ENCODE results near the gene METRNL. TPM values are rescaled to one million over a fixed set of nuclear protein-coding genes. Genes with fewer than 3 reads are reported as not detected.

METRNL gene
- total RNA-seq, 1 experiment from 2014 or later: 203 TPM

DNA sequence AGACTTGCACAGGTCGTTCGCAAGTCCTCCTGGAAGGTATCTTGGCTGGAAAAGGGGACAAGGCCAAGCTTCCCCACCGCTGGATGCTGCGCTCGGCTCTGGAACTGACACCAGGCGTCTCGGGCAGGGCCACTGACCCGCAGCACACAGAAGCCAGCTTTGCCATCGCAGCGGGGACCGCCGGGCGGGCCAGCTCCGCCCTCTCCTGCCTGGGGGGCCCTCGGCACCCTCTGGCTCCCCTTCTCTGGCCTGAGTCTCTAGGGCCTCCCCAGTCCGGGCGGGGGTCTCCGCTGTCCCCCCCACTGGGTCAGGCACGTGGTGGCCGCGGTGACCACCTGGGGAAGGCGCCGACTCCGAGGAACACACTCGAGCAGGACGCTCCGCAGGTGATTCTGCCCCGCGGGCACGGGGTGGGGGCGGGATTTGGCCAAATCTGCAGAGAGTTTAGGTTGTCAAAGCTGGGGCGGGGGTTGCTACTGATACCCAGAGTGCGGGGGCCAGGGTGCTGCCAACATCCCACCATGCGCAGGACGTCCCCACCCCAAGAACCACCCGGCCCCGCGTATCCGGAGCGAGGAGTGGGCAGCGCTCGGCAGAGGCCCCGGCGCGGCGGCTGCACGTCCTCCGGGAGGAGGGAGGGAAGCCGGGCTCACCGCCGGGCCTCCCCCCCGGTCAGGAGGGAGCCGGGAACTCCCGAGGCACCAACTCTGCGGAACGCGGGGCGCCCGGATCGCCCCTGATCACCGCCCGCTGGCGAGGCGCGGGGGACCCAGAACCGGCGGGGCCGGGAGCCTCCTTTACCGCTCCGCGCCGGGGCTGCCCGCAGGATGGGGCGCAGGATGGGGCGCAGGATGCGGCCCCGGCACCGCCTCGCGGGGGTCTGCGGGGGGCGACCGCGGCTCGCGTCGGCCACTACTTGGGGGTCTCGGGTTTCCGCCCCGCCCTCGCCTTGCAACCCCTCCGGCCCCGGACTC is 744 bp upstream of the METRNL start:
- no peak for DNase-seq (ENCODE audit: low spot score)

DNA sequence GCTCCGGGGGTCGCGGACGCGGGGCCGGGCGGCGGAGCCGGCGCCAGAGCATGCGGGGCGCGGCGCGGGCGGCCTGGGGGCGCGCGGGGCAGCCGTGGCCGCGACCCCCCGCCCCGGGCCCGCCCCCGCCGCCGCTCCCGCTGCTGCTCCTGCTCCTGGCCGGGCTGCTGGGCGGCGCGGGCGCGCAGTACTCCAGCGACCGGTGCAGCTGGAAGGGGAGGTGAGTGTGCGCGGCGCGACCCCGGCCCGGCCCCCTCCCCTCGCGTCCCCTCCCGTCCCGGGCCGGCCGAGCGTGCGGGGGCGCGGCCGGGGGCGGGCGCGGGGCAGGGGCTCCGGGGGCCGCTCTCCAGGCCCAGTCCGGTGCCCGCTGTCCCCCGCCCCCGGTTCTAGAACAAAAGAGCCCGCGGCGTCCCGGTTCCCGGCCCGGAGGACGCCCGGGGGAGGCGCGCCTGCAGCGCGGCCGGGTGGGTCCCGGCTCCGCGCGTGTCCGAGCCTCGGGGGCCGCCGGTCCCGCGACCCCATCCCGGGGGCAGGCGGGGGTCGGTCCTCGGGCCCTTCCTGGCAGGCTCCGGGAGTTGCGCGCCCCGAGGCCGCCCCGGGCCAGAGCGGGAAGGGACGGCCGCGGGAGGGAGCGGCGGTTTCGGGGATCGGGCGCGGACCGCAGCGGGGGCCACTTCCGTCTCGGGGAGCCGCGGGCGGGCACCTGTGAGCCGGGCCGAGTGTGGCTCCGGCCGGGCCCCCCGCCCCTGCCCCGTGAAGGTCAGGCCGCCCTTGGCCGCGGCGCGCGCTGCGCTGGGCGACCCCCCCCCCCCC is 563 bp downstream of the METRNL start:
- no peak for DNase-seq (ENCODE audit: low spot score)

DNA sequence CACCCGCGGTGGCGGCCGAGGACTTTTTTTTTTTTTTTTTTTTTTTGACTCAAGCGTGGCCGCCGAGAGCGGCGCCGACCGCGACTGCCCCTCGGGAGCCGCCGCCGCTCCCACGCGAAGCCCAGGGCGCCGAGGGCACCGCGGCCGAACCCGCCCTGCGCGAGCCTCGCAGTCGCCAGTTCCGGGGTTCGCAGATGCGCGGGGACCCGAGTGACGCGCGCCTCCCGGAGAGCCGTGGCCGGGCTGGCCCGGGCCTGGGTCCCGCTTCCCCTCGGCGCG is 1.1 kb downstream of the METRNL start:
- no peak for DNase-seq (ENCODE audit: low spot score)

DNA sequence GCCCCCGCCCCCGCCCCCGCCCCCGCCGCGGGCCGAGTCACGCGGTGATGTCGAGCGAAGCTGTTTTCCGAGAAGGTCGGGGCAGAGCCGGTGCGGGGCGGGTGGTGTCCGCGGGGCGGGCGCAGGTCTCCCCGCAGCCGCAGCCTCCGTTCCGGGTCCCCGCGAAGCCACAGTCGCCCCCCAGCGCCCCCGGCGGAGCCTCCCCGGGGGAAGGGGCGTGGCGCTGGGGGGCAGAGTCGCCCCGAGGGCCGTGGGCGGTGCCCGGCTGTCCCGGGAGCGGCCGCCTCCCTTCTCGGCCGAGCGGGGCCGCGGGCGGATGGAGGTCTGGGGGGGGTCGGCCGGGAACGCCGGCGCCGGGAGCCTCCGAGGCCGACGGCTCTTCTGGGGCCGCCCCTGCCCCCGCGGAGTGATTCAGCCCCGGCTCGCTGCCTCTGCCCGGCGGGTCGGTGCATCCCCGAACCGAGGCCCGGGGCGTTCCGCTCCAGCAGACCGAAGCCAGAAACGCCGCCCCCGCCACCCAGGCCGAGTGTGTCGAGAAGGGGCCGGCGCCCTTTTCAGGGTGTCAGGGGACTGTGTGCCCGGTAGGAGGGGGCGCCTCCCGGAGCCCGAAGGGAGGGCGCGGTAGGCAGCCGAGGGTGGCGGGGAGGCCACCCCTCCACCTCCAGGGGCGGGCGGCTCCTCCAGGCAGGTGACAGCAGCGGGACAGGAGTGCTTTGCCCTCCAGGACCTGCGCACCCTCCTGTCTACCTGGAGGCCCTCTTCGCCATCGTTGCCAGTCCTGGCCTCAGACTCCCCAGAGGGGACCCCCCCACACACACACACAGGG is 1.7 kb downstream of the METRNL start:
- no peak for DNase-seq (ENCODE audit: low spot score)

DNA sequence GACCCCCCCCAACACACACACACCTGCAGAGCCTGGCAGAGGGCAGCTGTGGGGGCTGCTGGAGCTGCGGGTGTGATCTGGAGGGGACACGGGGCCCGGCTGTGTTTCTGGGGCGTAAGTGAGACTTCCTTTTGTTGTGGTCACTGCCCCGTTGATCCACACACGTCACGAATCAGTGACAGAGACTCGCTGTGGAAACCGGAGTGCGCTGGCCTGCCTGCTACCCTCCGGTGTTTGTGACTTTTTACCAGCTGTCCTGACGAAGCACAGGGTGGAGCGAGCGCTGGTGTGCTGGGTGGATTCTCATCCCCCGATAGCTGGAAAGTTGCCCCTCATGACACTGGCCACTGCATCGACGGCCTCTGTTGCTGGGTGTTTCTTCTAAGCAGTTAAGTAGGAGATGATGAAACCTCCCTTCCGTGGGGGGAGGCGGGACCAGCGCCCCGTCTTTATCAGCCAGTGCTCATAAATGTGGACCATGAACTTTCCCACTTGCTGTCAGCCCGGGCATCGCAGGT is 2.3 kb downstream of the METRNL start:
- DNase-seq (ENCODE audit: low spot score): peak; percentile 61

DNA sequence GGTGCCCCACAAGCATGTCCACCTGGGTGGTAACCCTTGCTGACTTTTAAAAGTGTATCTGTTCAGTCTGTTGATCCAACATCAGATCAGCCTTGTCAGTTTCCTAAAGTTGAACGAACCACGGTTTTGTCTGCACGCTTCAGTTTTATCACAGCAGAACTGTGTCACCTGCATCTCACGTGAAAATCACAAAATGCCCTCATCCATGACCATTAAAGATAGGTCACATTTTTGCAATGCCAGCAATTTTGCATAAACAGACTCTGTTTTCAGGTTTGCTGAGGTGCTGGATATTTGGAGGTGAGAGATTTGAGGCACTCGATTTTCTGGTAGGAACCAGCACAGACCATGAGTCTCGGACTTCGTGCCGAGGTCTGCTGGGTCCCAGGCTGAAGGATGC is 3.0 kb downstream of the METRNL start:
- DNase-seq (ENCODE audit: low spot score): no peak

DNA sequence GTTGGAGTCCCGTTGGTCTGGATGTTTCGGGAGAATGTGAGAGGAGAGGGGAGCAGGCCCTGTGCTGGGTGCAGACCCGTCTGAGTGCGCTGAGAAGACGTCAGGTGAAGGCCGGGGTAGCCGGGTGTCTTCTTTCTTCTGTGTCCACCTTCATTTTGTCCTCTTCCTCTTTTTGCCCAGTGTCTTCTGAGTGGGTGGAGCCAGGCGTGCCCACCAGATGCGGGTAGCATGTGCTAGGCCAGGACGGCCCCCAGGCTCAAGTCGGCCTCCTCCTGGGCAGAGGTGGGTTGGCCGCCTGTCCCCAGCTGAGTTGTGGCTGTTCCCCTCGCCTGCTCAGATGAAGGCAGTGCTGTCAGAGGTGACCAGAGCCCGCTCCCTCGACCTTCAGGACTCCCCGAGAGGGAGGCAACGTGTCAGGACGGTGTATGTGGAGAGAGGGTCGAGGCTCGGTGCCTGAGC is 3.5 kb downstream of the METRNL start:
- DNase-seq (ENCODE audit: low spot score): no peak

DNA sequence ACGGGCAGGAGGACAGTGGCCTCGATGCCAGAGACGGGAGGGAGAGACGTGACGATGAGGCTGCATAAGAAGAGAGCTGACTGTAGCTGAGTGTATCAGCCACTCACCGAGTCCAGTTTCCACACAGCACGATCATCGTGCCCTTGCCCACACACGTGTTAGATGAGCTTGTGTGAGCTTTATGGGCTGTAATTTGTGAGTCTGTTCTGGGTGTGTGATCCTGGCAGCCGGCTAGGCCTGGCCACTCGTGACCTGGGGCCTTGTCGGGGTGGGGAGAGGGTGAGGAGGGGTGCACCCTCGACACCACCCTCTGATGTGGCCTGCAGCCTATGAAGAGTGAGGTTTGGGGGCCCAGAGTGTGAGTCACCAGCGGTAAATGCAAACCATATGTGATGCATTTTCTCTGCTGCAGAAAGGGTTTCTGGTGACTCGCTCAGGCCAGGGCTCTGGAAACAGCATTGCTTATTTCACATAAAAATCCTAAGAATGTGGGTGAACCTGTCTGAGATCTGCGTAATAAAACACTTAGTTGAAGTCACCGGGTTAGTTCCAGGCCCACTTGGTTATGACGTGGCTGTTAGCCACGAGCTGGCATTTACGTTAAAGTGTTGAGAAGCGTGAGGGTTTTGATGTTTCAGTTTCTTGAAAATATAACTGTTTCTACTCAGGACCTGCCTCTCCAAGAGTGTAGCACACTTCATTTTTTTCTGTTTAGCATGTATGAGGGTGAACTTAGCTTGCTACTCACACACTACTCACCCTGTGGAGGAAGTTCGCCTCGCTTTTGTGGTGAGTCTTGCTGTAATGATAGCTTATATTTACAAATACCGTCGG is 4.2 kb downstream of the METRNL start:
- DNase-seq (ENCODE audit: low spot score): peak; percentile 70

DNA sequence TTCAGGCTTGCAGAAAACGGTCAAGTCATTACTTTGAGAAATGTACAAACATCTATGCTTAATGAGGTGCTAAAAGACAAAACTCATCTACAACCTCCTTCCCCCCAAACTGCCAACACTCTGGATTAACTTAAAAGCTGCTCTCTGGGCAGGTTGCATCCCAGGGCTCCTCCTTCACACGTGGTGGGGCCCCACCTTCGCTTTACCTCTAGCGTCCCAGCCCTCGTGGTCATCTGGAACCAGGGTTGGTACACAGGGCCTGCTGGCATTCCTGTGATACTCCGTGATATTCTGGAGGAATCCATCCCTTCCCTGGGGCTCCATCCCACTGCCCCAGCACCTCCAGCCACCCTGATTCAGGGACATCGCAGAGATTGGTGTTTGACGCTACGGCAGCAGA is 4.8 kb downstream of the METRNL start:
- DNase-seq (ENCODE audit: low spot score): peak; percentile 70

DNA sequence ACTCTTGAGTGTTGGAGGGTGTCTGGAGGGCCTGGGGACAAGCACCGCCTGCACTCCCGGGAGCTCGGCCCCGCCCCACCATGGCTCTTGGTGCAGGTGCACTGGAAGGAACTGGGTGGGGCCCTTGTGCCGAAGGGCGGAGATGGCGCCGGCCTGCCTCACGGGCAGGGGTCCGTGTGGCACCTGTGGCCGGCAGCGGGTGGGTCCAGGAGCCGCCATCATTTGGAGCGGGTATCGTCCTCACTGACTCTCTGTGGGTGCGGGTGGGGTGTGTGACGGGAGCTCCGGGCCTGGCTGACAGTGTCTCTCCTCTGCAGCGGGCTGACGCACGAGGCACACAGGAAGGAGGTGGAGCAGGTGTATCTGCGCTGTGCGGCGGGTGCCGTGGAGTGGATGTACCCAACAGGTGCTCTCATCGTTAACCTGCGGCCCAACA is 5.2 kb downstream of the METRNL start:
- peak; percentile 62 for DNase-seq (ENCODE audit: low spot score)

DNA sequence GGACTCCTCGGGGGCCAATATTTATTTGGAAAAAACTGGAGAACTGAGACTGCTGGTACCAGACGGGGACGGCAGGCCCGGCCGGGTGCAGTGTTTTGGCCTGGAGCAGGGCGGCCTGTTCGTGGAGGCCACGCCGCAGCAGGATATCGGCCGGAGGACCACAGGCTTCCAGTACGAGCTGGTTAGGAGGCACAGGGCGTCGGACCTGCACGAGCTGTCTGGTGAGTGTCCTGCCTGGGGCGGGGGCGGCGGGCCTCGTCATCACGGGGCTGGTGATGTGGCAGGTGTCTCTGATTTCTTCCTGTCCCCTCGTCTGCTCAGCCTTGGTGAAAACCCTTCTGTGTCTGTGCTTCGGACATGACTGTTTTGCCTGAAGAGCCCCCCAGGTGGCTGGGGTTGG is 5.7 kb downstream of the METRNL start:
- no peak for DNase-seq (ENCODE audit: low spot score)

DNA sequence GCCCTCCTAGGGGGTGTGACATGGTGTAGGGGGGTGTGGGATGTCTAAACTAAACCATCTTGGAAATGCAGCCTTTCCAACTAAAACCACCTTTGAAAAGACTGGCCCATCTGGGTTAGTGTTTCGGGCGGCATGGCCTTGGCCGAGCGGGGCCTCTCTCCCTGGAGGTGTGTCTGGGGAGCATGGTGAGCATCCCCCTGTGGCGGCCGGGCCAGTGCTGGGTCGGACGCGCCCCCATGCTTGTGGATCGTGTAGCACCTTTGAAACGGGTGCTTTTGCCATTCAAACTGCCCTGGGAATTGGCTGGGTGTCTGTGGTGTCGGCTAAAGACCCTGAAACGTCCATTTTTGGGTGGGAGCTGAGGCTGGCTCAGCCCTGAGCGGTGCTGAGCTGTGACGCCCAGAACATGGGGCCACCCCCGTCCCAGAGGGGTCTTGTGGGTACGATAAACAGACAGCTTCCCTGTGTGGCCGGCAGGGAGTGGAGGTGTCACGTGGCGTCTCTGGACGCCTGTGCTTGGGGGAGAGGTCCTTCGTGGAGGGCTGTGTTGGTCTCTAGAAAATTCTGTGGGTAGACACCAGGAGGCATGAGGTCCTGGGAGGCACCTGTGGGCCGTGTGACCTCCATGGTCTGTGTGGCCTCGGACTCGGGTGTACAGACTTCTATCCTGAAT is 6.3 kb downstream of the METRNL start:
- DNase-seq (ENCODE audit: low spot score): no peak

DNA sequence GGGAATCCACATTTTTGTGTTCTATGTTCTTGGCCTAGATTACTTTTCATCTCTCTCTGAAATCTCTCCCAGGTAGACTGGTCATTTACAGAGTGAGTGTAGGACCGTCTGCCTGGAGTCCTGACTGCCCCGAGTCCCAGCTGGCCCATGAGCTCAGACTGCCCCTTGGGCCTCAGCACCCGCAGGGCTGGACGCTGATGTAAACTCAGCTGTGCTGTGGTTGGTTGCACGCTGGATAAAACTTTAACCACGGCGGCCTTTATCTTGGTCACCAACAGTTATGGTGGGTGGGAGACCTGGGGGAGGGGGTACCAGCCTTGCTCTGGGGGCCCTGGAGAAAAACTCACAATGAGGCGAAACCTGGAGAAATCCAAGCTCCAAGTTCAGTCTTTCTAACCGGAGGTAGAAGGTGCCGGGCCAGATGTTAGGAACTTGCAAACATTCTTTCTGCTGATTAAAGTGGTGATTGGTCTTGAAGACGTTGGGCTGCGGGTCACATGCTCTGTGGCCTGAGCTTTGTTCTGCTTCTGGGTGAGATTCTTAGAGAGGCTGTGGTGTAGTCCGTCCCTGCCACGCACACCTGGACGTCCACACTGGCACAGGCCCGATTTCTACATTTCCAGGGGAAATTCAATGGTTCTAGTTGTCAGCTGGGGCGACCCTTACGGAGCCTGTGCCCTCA is 6.9 kb downstream of the METRNL start:
- DNase-seq (ENCODE audit: low spot score): no peak

DNA sequence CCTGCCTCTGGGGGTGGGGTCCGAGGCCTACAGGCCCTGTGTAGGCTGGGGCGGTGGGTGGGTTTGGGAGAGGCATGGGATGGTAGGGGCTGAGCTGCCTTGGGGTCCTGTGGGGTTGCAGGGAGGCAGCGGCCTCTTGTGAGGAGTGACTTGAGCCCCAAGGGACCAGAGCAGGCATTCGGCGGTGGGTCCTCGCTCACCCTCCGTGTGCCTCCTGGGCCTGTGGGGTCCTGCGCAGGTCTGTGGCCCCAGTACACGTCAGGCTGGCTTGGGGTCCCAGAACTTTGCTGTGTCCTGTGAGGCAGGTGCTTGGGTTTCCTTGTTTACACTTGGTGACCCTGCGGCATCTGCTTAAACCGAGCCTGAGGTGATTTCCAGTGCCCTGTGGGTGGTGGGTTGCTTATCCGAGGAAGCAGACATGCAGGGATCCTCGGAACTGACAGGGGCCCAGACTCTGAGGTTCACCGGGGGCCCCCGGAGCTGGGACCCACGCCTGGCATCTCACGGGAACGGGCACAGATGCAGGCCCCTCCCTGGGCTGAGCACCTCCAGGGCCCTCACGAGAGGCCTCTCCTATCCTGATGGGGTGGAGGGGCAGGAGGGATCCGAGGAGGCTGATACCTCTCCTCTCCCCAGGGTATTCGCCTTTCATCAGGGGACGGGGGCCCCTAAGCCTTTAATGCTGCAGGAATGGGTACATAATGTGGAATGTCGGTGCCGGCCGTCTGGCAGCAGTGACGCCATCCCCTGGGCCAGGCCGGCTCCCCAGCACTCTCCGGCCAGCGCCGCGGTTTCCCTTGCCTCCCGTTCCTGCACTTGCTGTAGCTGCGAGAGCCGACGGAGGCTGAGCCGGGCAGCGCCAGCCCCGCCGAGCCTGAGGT is 7.7 kb downstream of the METRNL start:
- DNase-seq (ENCODE audit: low spot score): no peak

DNA sequence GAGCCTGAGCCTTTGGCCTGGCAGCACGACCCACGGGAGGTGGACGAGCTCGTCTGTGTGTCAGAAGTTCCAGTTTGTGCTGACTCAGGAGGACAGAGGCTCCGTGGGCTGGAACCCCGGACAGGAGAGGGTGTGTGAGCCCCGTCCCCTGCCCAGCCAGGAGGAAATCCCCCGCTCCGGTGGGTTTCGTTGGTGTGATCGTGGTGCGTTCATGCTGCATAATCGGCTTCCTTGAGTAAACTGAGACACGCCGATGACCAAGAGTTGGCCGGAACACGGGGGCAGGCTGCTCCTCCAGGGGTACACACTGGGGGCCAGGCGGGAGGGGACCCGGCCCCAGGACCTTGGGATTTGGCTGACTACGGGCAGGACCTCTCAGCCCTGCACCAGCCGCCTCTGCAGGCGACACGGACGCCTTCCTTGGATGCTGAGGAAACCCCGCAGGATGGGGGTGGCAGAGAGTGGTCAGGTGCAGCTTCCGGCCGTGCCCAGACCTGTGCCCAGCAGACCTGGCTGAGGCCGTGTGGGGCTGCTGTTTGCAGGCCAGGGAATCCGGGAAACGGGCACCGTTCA is 8.5 kb downstream of the METRNL start:
- no peak for DNase-seq (ENCODE audit: low spot score)

DNA sequence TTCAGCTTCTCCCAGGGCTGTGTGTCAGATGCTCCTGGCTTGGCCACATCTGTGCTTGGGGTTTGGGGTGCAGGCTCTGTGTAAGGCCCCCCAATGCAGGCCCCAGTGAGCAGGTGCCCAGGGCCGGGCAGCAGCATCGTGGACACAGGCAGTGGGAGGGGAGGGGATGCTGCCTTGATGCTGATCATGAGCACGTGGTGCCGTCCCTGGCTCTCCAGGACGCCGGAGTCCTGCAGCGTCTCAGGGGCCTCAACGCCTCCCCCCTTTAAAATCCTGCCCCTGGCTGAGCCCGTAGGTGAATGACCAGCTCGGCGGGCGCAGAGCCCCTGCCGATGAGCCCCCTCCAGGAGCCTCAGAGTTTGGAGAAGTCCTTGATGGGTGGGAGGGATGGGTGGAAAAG is 9.0 kb downstream of the METRNL start:
- no peak for DNase-seq (ENCODE audit: low spot score)

DNA sequence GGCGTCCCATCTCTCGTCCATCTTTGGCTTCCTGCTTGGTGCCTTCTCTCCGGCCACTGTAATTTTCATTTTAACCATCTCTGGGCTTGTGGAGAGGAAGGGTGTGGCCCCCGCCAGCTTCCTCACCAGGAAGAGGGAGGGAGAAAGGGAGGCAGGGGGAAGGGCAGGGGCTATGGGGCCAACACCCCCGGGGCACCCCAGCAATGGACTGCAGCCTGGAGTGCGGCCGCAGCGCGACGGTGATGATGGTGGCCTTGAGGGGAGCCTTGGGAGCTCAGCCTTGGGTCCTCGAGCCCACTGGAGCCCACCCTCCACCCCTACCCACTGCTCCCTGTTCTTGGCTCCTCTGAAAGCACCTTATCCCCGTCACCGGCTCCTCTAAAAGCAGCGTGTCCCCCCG is 9.5 kb downstream of the METRNL start:
- no peak for DNase-seq (ENCODE audit: low spot score)
